ENCODE measurements around the gene DLGAP1. TPM values are rescaled to one million over a fixed set of nuclear protein-coding genes. Genes with fewer than 3 reads are reported as not detected.

DLGAP1 gene
- total RNA-seq, 1 donor from 2014 or later: 3.7 TPM

- no peaks in the 10 kb centered on the region for H3K36me3 Mint-ChIP-seq
- H3K4me3 Mint-ChIP-seq: no peak overlapping the region
- H3K4me1 Mint-ChIP-seq (ENCODE audit: unreplicated experiment): peaks cover 33% of the 10 kb centered on the region
- no peaks in the 10 kb centered on the region for H3K9me3 Mint-ChIP-seq
- TF ChIP-seq CTCF (conservative IDR thresholded peaks at IDR 0.05): no peak
- H3K27me3 Mint-ChIP-seq: no peaks in the 10 kb centered on the region
- H3K27ac Mint-ChIP-seq: no peak overlapping the region
- no peak for DNase-seq (ENCODE audit: extremely low spot score, unreplicated experiment)
Observed at GRCh38 chr18:3713708-3714107, 741.4 kb downstream of the DLGAP1 start.

DNA sequence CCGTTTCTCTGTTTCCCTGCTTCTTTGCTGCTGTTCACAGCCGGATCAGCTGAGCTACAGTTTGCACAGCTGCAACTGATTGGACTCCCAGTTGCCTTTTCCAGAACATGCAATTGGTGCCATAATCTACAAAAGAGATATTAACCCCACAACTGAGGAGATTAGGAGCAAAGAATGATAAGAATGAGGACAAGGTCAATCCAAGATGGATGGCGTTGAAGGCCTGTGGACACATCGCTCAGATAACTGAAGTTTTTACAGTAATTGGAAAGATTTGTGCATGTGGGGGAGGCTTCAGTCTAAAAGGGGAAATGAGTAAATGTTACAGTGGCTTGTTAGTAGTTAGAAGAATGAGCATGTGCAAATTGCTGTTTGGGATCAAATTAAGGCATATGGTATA, 741.9 kb downstream of the DLGAP1 start:
- Mint-ChIP-seq H3K27me3 (no peaks in the 10 kb centered on the region), H3K36me3 (no peaks in the 10 kb centered on the region), H3K9me3 (no peaks in the 10 kb centered on the region), H3K4me1 (ENCODE audit: unreplicated experiment) (peaks cover 33% of the 10 kb centered on the region), H3K27ac (no peak overlapping the region), H3K4me3 (no peak overlapping the region)
- DNase-seq (ENCODE audit: extremely low spot score, unreplicated experiment): no peak
- no peak for TF ChIP-seq CTCF (conservative IDR thresholded peaks at IDR 0.05)

DNA sequence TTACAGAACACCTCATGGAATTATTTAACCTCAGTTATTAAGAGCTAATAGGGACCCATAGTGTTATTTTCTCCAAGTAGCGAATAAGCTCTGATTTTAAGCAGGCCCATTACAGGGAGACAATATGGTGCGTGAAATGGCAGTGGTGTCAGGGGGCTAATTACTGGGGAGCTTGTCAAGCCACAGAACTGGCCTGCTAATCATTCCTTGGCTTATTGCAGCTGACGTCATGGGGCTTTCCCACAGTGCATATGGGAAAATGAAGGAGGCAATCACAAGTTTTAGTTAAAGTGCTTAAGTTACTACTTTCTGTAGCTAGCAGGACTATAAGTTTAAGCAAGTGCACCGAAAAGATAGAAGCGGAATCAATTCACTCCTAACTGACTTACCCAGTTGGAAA, 742.6 kb downstream of the DLGAP1 start:
- H3K9me3 Mint-ChIP-seq: no peaks in the 10 kb centered on the region
- H3K4me1 Mint-ChIP-seq (ENCODE audit: unreplicated experiment): peaks cover 33% of the 10 kb centered on the region
- H3K36me3 Mint-ChIP-seq: no peaks in the 10 kb centered on the region
- TF ChIP-seq CTCF (conservative IDR thresholded peaks at IDR 0.05): no peak
- H3K27ac Mint-ChIP-seq: no peak overlapping the region
- H3K27me3 Mint-ChIP-seq: no peaks in the 10 kb centered on the region
- no peak for DNase-seq (ENCODE audit: extremely low spot score, unreplicated experiment)
- no peak overlapping the region for H3K4me3 Mint-ChIP-seq

DNA sequence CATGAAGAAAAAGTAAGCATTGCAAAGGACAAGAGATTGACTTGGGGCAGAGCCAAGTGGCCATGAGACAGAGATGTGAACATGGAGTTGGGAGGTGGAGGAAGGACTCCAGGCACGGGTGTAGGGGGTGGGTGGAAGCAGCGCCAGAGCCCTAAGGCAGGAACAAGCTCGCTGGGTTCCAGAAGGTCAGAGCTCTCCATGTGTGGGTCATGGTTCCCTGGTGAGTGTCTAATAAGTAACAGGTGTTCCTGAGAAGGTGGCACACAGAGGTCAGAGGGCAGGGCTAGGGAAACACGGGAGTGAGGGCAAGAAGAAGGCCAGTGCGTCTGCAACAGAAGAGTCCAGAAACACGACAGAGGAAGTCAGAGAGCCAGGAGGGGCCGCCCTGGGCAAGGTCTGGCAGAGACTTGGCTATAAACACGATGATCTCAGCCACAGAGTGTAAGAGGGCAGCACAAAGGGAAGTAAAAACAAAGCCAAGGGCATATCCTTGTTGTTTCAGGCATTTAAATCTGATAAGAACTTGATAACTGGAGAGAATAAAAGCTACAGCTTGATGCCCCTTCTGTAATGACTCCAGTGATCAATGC, 744.3 kb downstream of the DLGAP1 start:
- H3K27ac Mint-ChIP-seq: peak overlapping the region; percentile 9
- H3K4me3 Mint-ChIP-seq: peak overlapping the region; percentile 48

GRCh38 chr18:3709205-3709604, 745.9 kb downstream of the DLGAP1 start:
- no peak overlapping the region for H3K27ac Mint-ChIP-seq
- no peak for TF ChIP-seq CTCF (conservative IDR thresholded peaks at IDR 0.05)
- H3K9me3 Mint-ChIP-seq: no peaks in the 10 kb centered on the region
- no peaks in the 10 kb centered on the region for H3K27me3 Mint-ChIP-seq
- H3K4me3 Mint-ChIP-seq: no peak overlapping the region
- H3K36me3 Mint-ChIP-seq: no peaks in the 10 kb centered on the region
- peaks cover 29% of the 10 kb centered on the region for H3K4me1 Mint-ChIP-seq (ENCODE audit: unreplicated experiment)
- no peak for DNase-seq (ENCODE audit: extremely low spot score, unreplicated experiment)

More for the DNA sequence above, 744.3 kb downstream of the DLGAP1 start:
- Mint-ChIP-seq H3K27me3 (no peaks in the 10 kb centered on the region), H3K9me3 (no peaks in the 10 kb centered on the region), H3K4me1 (ENCODE audit: unreplicated experiment) (peaks cover 33% of the 10 kb centered on the region), H3K36me3 (no peaks in the 10 kb centered on the region)
- TF ChIP-seq CTCF (conservative IDR thresholded peaks at IDR 0.05): no peak
- no peak for DNase-seq (ENCODE audit: extremely low spot score, unreplicated experiment)

Measured in type B pancreatic cell (in vitro differentiated cells).